IMR-90 (cell line): Measurements from ENCODE around the gene TPR. TPM values are rescaled to one million over a fixed set of nuclear protein-coding genes. Genes with fewer than 3 reads are reported as not detected.
A peak's percentile ranks its signal among the peaks of the same experiment; 100 is the strongest.

Experiments
- ATAC-seq: fragments of 200-7000 bp; cut with Tn5 transposase; 2 replicates; pipeline ENCODE4 v1.9.1; 2020; ENCODE audit warnings: low read depth, mild to moderate bottlenecking, moderate library complexity
- BruUV-seq: library from RNA; stranded (reverse); fragments of 400-500 nt; replicated peaks from 2 replicates; lab custom pipeline; 2021; lab: Mats Ljungman, UMichigan
- CTCF ChIA-PET: fragments of 300-600 bp; formaldehyde crosslinking; extraction: SDS; loops from one replicate; lab custom pipeline; 2021; ENCODE audit warnings: antibody characterized with exemption; lab: Yijun Ruan, JAX
- POLR2A ChIA-PET: fragments of 300-600 bp; sonication (Branson Sonifier 250); formaldehyde crosslinking; loops from one replicate; lab custom pipeline; 2022; ENCODE audit warnings: antibody characterized with exemption; ENCODE audit not compliant: unreplicated experiment; lab: Charles Lee
- DNase-seq: peaks from one replicate; pipeline ENCODE4 v3.0.0; 2013
- H2AFZ ChIP-seq: replicated peaks from 2 replicates; pipeline ENCODE3; 2013; ENCODE audit warnings: low read length, mild to moderate bottlenecking; ENCODE audit not compliant: poor library complexity
- H2AK5ac ChIP-seq: 2 replicates; pipeline ENCODE4 v1.6.1; 2013; ENCODE audit warnings: low read depth, low read length, inconsistent platforms
- H2AK9ac ChIP-seq: replicated peaks from 2 replicates; pipeline ENCODE3; 2013; ENCODE audit warnings: mild to moderate bottlenecking, low read depth, low read length, moderate library complexity; ENCODE audit not compliant: poor library complexity
- H2BK120ac ChIP-seq: 2 replicates; pipeline ENCODE4 v1.6.1; 2013; ENCODE audit warnings: low read depth, low read length, inconsistent platforms
- H2BK15ac ChIP-seq: 3 replicates; pipeline ENCODE4 v1.6.1; 2013; ENCODE audit warnings: low read depth, low read length, inconsistent platforms
- H2BK20ac ChIP-seq: 2 replicates; pipeline ENCODE4 v1.6.1; 2013; ENCODE audit warnings: low read depth, mild to moderate bottlenecking, inconsistent platforms, low read length, moderate library complexity
- H2BK5ac ChIP-seq: 2 replicates; pipeline ENCODE4 v1.6.1; 2013; ENCODE audit warnings: mild to moderate bottlenecking, low read depth, low read length, inconsistent platforms; ENCODE audit not compliant: poor library complexity, severe bottlenecking
- H3K14ac ChIP-seq: replicated peaks from 2 replicates; pipeline ENCODE4 v1.6.1; 2013; ENCODE audit warnings: low read depth, low read length, inconsistent platforms
- H3K18ac ChIP-seq: 2 replicates; pipeline ENCODE4 v1.6.1; 2013; ENCODE audit warnings: low read depth, low read length, control low read depth
- H3K23ac ChIP-seq: 2 replicates; pipeline ENCODE4 v1.6.1; 2013; ENCODE audit warnings: low read depth, low read length, inconsistent platforms
- H3K27ac ChIP-seq: 2 replicates; pipeline ENCODE4 v1.5.1; 2013; ENCODE audit warnings: mild to moderate bottlenecking, control low read depth, low read length; ENCODE audit not compliant: insufficient read depth
- H3K27me3 ChIP-seq: 2 replicates; pipeline ENCODE4 v1.6.1; 2013; ENCODE audit warnings: low read length; ENCODE audit not compliant: control insufficient read depth, insufficient read depth
- H3K36me3 ChIP-seq: 2 replicates; pipeline ENCODE4 v1.6.1; 2013; ENCODE audit warnings: low read length, mixed read lengths; ENCODE audit not compliant: control insufficient read depth, insufficient read depth
- H3K4ac ChIP-seq: 2 replicates; pipeline ENCODE4 v1.6.1; 2013; ENCODE audit warnings: low read depth, low read length, inconsistent platforms
- H3K4me1 ChIP-seq: 2 replicates; pipeline ENCODE4 v1.6.1; 2013; ENCODE audit warnings: low read length, mixed read lengths; ENCODE audit not compliant: control insufficient read depth, insufficient read depth
- H3K4me2 ChIP-seq: 2 replicates; pipeline ENCODE4 v1.6.1; 2013; ENCODE audit warnings: low read depth, mild to moderate bottlenecking, control low read depth, low read length, moderate library complexity
- H3K4me3 ChIP-seq: 2 replicates; pipeline ENCODE4 v1.5.1; 2013; ENCODE audit warnings: low read depth, mild to moderate bottlenecking, control low read depth, low read length, moderate library complexity; ENCODE audit not compliant: insufficient read depth
- H3K56ac ChIP-seq: 2 replicates; pipeline ENCODE4 v1.6.1; 2013; ENCODE audit warnings: low read length, inconsistent platforms; ENCODE audit not compliant: insufficient read depth; ENCODE audit errors: extremely low read depth
- H3K79me1 ChIP-seq, 2 experiments: 2 replicates each; pipeline ENCODE4 v1.6.1; 2013; ENCODE audit warnings: low read length in 2 of 2, inconsistent platforms in 1 of 2, low read depth in 1 of 2
- H3K9ac ChIP-seq: 2 replicates; pipeline ENCODE4 v1.6.1; 2013; ENCODE audit warnings: low read depth, low read length, control low read depth
- H3K9me1 ChIP-seq: 2 replicates; pipeline ENCODE4 v1.6.1; 2013; ENCODE audit warnings: low read length, inconsistent platforms; ENCODE audit not compliant: insufficient read depth
- H3K9me3 ChIP-seq: 2 replicates; pipeline ENCODE4 v1.6.1; 2013; ENCODE audit warnings: low read length; ENCODE audit not compliant: control insufficient read depth, insufficient read depth
- H4K20me1 ChIP-seq: 2 replicates; pipeline ENCODE4 v1.6.1; 2013; ENCODE audit warnings: low read length, inconsistent platforms; ENCODE audit not compliant: insufficient read depth
- H4K5ac ChIP-seq: 2 replicates; pipeline ENCODE4 v1.6.1; 2013; ENCODE audit warnings: mild to moderate bottlenecking, low read depth, low read length, control low read depth
- H4K8ac ChIP-seq, 2 experiments: 2 replicates each; pipeline ENCODE4 v1.6.1; 2013; ENCODE audit warnings: low read depth in 2 of 2, low read length in 2 of 2, control low read depth in 1 of 2, inconsistent platforms in 1 of 2
- H4K91ac ChIP-seq: 2 replicates; pipeline ENCODE4 v1.6.1; 2013; ENCODE audit warnings: low read depth, low read length, inconsistent platforms; ENCODE audit not compliant: insufficient read depth
- BHLHE40 ChIP-seq: fragments of 150-350 bp; IDR thresholded peaks from 2 replicates; pipeline ENCODE4 v1.6.1; 2016; ENCODE audit warnings: mild to moderate bottlenecking, low read depth, low read length
- CEBPB ChIP-seq: IDR thresholded peaks from 2 replicates; pipeline ENCODE4 v1.6.1; 2012; ENCODE audit warnings: low read depth, low read length, improper control_type of control experiment
- CHD1 ChIP-seq: IDR thresholded peaks from 2 replicates; pipeline ENCODE4 v1.6.1; 2012; ENCODE audit warnings: low read depth, low read length, improper control_type of control experiment
- CTCF ChIP-seq: conservative IDR thresholded peaks from 2 replicates; pipeline ENCODE4 v1.5.1; 2012; ENCODE audit warnings: mild to moderate bottlenecking, low read depth, low read length, improper control_type of control experiment
- ELK1 ChIP-seq: fragments of 150-350 bp; IDR thresholded peaks from 2 replicates; pipeline ENCODE4 v1.6.1; 2016; ENCODE audit warnings: low read depth, mild to moderate bottlenecking, low read length, moderate library complexity, borderline replicate concordance
- FOS ChIP-seq: fragments of 150-350 bp; IDR thresholded peaks from 2 replicates; pipeline ENCODE4 v1.6.1; 2016; ENCODE audit warnings: low read depth, low read length
- MAFK ChIP-seq: IDR thresholded peaks from 2 replicates; pipeline ENCODE4 v1.6.1; 2012; ENCODE audit warnings: low read depth, low read length, improper control_type of control experiment
- MAZ ChIP-seq: IDR thresholded peaks from 2 replicates; pipeline ENCODE4 v1.6.1; 2012; ENCODE audit warnings: low read depth, mild to moderate bottlenecking, low read length, improper control_type of control experiment, moderate library complexity, borderline replicate concordance
- MXI1 ChIP-seq: IDR thresholded peaks from 2 replicates; pipeline ENCODE4 v1.6.1; 2012; ENCODE audit warnings: low read depth, mild to moderate bottlenecking, low read length, moderate library complexity, borderline replicate concordance
- NFE2L2 ChIP-seq: fragments of 150-350 bp; IDR thresholded peaks from 2 replicates; pipeline ENCODE4 v1.6.1; 2016; ENCODE audit warnings: low read depth, mild to moderate bottlenecking, low read length
- POLR2A ChIP-seq: IDR thresholded peaks from 2 replicates; pipeline ENCODE4 v1.6.1; 2012; ENCODE audit warnings: mild to moderate bottlenecking, low read depth, low read length
- RAD21 ChIP-seq: IDR thresholded peaks from 2 replicates; pipeline ENCODE4 v1.6.1; 2012; ENCODE audit warnings: low read length, improper control_type of control experiment
- RCOR1 ChIP-seq: IDR thresholded peaks from 2 replicates; pipeline ENCODE4 v1.6.1; 2012; ENCODE audit warnings: mild to moderate bottlenecking, low read length, improper control_type of control experiment; ENCODE audit not compliant: insufficient replicate concordance
- RFX5 ChIP-seq: IDR thresholded peaks from 2 replicates; pipeline ENCODE4 v1.8.0; 2012; ENCODE audit warnings: low read depth, mild to moderate bottlenecking, low read length, moderate library complexity
- SMC3 ChIP-seq: fragments of 150-350 bp; IDR thresholded peaks from 2 replicates; pipeline ENCODE4 v1.6.1; 2016; ENCODE audit warnings: low read depth, mild to moderate bottlenecking, antibody characterized with exemption, low read length, moderate library complexity
- USF2 ChIP-seq: fragments of 150-350 bp; IDR thresholded peaks from 2 replicates; pipeline ENCODE4 v1.6.1; 2017; ENCODE audit warnings: mild to moderate bottlenecking, antibody characterized with exemption, low read length, low read depth
- WGBS, 2 experiments: methylation state at CpG; one replicate each; pipeline versions ENCODE4 v1.1.5 to v1.1.7; 2013; ENCODE audit warnings: missing lambda C conversion rate in 2 of 2; ENCODE audit not compliant: insufficient read length in 1 of 2; ENCODE audit errors: extremely low coverage in 2 of 2; 5-methylcytosine and 5-hydroxymethylcytosine counted together
- dilution Hi-C: fragments of 300-500 bp; cut with HindIII; formaldehyde crosslinking; loops from one replicate; pipeline ENCODE4 v1.14.3; 2018; ENCODE audit warnings: low sequenced_read_pairs; ENCODE audit not compliant: unreplicated experiment
- in situ Hi-C: fragments of 300-500 bp; cut with MboI; formaldehyde crosslinking; loops from 3 replicates; pipeline ENCODE4 v1.14.3; 2019; ENCODE audit warnings: low sequenced_read_pairs, inconsistent platforms, mixed read lengths
- intact Hi-C: fragments of 100-400 bp; cut with micrococcal nuclease; formaldehyde crosslinking; loops from 2 replicates; pipeline ENCODE4 v1.10.0; 2022
- polyA plus RNA-seq, 3 experiments: library from polyadenylated mRNA; depleted of rRNA; stranded (reverse); fragments of >200 nt; gene quantifications; 2 replicates each; pipeline ENCODE4 v1.2.3, GENCODE V29; 2012; ENCODE audit warnings: low replicate concordance in 1 of 3
- total RNA-seq: library from RNA; depleted of rRNA; stranded (reverse); fragments of >200 nt; gene quantifications from 2 replicates; pipeline ENCODE4 v1.2.3, GENCODE V29; 2012

The TPR gene
- total and polyA plus RNA-seq, 2 of the 4 experiments (the other 2 are of a cell fraction), result 38.2 to 60.4 TPM

- CTCF ChIA-PET, result interaction anchor here (0.8 kb wide), 1 partner anchor 578 kb away, joined by 3 read pairs; no protein-coding TSS in a partner anchor
- peak; percentile 27 for DNase-seq
- Histone ChIP-seq H2AK9ac (no peak overlapping the region), H3K4ac (no peak overlapping the region), H3K36me3 (peaks cover 5% of the 10 kb centered on the region), H4K91ac (no peak overlapping the region), H3K27ac (no peak overlapping the region), H3K27me3 (no peaks in the 10 kb centered on the region), H3K23ac (no peak overlapping the region), H3K56ac (no peak overlapping the region), H2AFZ (no peak overlapping the region), H4K20me1 (no peaks in the 10 kb centered on the region), H3K79me1 (no peaks in the 10 kb centered on the region; a peak in 1 of 4 replicates), H3K9me3 (no peaks in the 10 kb centered on the region), H3K4me3 (no peak overlapping the region), H3K4me2 (no peak overlapping the region), H4K5ac (no peak overlapping the region), H3K9ac (no peak overlapping the region), H3K4me1 (peaks cover 7% of the 10 kb centered on the region), H2BK15ac (no peak overlapping the region), H2BK20ac (no peak overlapping the region), H2BK120ac (no peak overlapping the region), H2AK5ac (no peak overlapping the region), H2BK5ac (no peak overlapping the region), H4K8ac (no peak overlapping the region), H3K18ac (no peak overlapping the region), H3K14ac (no peak overlapping the region), H3K9me1 (peaks cover 3% of the 10 kb centered on the region; the same call in 1 of the 2 replicates)
- in situ Hi-C loops (no loop called here), intact Hi-C loops (loop anchor here (5.0 kb wide), 1 partner anchor 56 kb away; no protein-coding TSS in a partner anchor), dilution Hi-C loops (no loop called here)
- ATAC-seq, result no peak
- TF ChIP-seq CTCF (no peak), MAFK (no peak), BHLHE40 (no peak), ELK1 (no peak), RFX5 (no peak), MXI1 (no peak), NFE2L2 (no peak), USF2 (no peak), CEBPB (no peak), RCOR1 (no peak), RAD21 (no peak), CHD1 (no peak), FOS (no peak), MAZ (no peak), POLR2A (no peak), SMC3 (no peak)
- no CpG with 5 or more reads among the region's 1 CpG for WGBS, 2 experiments
- BruUV-seq, result no TSS peak
- POLR2A ChIA-PET, result no interaction called here
Measured at GRCh38 chr1:186420923-186421322, 45.9 kb upstream of the TPR start.
